Panc1 (cell line): ENCODE results near the gene LRRC10B.

Source experiments
- POLR2AphosphoS5 ChIP-seq: IDR thresholded peaks from 2 replicates; pipeline ENCODE4 v1.6.1; 2012; ENCODE audit warnings: mild to moderate bottlenecking, low read depth, low read length, moderate library complexity
- TF ChIP-seq, protein P1 (sequence below): fragments of 450-650 bp; IDR thresholded peaks from 2 replicates; pipeline ENCODE4 v1.5.1; 2017; ENCODE audit warnings: mild to moderate bottlenecking

DNA sequence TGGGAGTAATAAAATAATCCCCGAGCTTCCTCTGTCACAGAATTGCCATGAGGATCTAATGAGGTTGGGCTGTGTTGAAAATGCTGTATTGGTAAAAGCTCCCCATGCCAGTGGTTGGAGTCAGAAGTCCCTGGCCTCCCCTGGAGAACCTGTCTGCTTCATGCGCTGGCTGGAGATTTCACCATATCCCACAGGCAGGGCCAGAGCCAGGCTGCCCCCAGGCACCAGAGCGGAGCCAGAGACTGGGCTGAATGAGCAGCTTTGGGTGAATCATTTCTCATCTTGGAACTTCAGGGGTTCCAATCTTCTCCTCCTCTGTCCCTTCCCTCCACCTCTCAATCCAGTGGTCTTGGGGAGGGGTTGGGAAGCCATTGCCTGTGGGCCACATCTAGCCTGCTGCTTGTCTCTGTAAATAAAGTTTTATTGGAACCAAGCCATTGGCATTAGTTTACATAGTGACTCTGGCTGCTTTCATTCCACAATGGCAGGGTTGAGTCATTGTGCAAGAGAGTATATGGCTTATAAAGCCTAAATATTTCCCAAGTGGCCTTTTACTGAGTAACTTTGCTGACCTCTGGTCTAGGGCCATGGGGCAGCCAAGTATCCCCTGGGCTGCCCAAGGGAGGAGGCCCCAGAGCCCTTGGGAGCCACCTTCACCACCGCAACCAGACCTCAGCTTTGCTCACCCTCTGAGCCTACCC is 35.2 kb downstream of the LRRC10B start:
- TF ChIP-seq, protein P1, sequence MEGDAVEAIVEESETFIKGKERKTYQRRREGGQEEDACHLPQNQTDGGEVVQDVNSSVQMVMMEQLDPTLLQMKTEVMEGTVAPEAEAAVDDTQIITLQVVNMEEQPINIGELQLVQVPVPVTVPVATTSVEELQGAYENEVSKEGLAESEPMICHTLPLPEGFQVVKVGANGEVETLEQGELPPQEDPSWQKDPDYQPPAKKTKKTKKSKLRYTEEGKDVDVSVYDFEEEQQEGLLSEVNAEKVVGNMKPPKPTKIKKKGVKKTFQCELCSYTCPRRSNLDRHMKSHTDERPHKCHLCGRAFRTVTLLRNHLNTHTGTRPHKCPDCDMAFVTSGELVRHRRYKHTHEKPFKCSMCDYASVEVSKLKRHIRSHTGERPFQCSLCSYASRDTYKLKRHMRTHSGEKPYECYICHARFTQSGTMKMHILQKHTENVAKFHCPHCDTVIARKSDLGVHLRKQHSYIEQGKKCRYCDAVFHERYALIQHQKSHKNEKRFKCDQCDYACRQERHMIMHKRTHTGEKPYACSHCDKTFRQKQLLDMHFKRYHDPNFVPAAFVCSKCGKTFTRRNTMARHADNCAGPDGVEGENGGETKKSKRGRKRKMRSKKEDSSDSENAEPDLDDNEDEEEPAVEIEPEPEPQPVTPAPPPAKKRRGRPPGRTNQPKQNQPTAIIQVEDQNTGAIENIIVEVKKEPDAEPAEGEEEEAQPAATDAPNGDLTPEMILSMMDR: no peak
- TF ChIP-seq POLR2AphosphoS5: no peak
